Measurements from ENCODE around the gene L3MBTL1. TPM values are rescaled to one million over a fixed set of nuclear protein-coding genes. Genes with fewer than 3 reads are reported as not detected.

Gene L3MBTL1
- 1 to 10 TPM; 5.6 to 6.7 TPM for total RNA-seq

GRCh38 chr20:43507150-43508080 lies at the start of gene L3MBTL1:
L3MBTL1 (plus strand) TSS chr20:43507697; CDS start chr20:43513504, 5,807 bp downstream.
- CTCF ChIA-PET: no interaction called here
- Mint-ChIP-seq H3K36me3 (ENCODE audit: low read depth) (no peaks in the 10 kb centered on the region), H3K4me3 (peak within 1 kb of the TSS; percentile 62), H3K4me1 (ENCODE audit: low read depth) (peaks cover 8% of the 10 kb centered on the region), H3K9me3 (ENCODE audit: insufficient read depth) (no peaks in the 10 kb centered on the region), H3K27me3 (ENCODE audit: low read depth) (peaks cover 42% of the 10 kb centered on the region), H3K27ac (no peak within 1 kb of the TSS)
- ATAC-seq: peak; percentile 64
- no peak for DNase-seq
- POLR2A ChIA-PET: interaction anchor here (0.6 kb wide), 1 partner anchor 327 kb away, joined by 3 read pairs; no protein-coding TSS in a partner anchor

GRCh38 chr20:43458422-43458924 lies 49.0 kb upstream of the L3MBTL1 start:
- H3K9me3 Mint-ChIP-seq (ENCODE audit: insufficient read depth): no peaks in the 10 kb centered on the region
- H3K36me3 Mint-ChIP-seq (ENCODE audit: low read depth): peaks cover 41% of the 10 kb centered on the region
- H3K27ac Mint-ChIP-seq: peak overlapping the region; percentile 99
- POLR2A ChIA-PET: interaction anchor here (0.6 to 3.1 kb wide), 17 partner anchors 8 to 1193 kb away, joined by 3 to 28 read pairs (median 5); partner anchors contain the start of genes ADA and MYBL2
- peak overlapping the region; percentile 92 for H3K4me3 Mint-ChIP-seq
- H3K4me1 Mint-ChIP-seq (ENCODE audit: low read depth): peaks cover 37% of the 10 kb centered on the region
- H3K27me3 Mint-ChIP-seq (ENCODE audit: low read depth): peaks cover 8% of the 10 kb centered on the region
- CTCF ChIA-PET: interaction anchor here (1.1 to 2.3 kb wide), 2 partner anchors 9 to 80 kb away, joined by 3 to 20 read pairs; no protein-coding TSS in a partner anchor
- DNase-seq (no peak), ATAC-seq (no peak)

- H3K9me3 Mint-ChIP-seq (ENCODE audit: insufficient read depth): no peaks in the 10 kb centered on the region
- ChIA-PET POLR2A (interaction anchor here (1.0 to 2.0 kb wide), 4 partner anchors 16 to 292 kb away, joined by 3 to 11 read pairs (median 6); no protein-coding TSS in a partner anchor), CTCF (interaction anchor here (1.1 to 2.3 kb wide), 2 partner anchors 10 to 79 kb away, joined by 3 to 20 read pairs; no protein-coding TSS in a partner anchor)
- ATAC-seq (no peak), DNase-seq (peak; percentile 46)
- peaks cover 49% of the 10 kb centered on the region for H3K36me3 Mint-ChIP-seq (ENCODE audit: low read depth)
- H3K27me3 Mint-ChIP-seq (ENCODE audit: low read depth): peaks cover 7% of the 10 kb centered on the region
- H3K4me1 Mint-ChIP-seq (ENCODE audit: low read depth): peaks cover 40% of the 10 kb centered on the region
- peak overlapping the region; percentile 92 for H3K4me3 Mint-ChIP-seq
- peak overlapping the region; percentile 73 for H3K27ac Mint-ChIP-seq
Measured at GRCh38 chr20:43459022-43459942, 48.2 kb upstream of the L3MBTL1 start.

- DNase-seq: no peak
- H3K9me3 Mint-ChIP-seq (ENCODE audit: insufficient read depth): no peaks in the 10 kb centered on the region
- H3K27ac Mint-ChIP-seq: peak overlapping the region; percentile 49
- no peak for ATAC-seq
- peaks cover 58% of the 10 kb centered on the region for H3K36me3 Mint-ChIP-seq (ENCODE audit: low read depth)
- peak overlapping the region; percentile 31 for H3K4me3 Mint-ChIP-seq
- peaks cover 40% of the 10 kb centered on the region for H3K4me1 Mint-ChIP-seq (ENCODE audit: low read depth)
- ChIA-PET CTCF (no interaction called here), POLR2A (no interaction called here)
- H3K27me3 Mint-ChIP-seq (ENCODE audit: low read depth): peaks cover 3% of the 10 kb centered on the region
Measured at GRCh38 chr20:43460172-43460829, 47.2 kb upstream of the L3MBTL1 start.

GRCh38 chr20:43460830-43461200 lies 46.7 kb upstream of the L3MBTL1 start:
- CTCF ChIA-PET: no interaction called here
- DNase-seq: no peak
- no peak overlapping the region for H3K4me3 Mint-ChIP-seq

GRCh38 chr20:43461894-43462659 lies 45.4 kb upstream of the L3MBTL1 start:
- Mint-ChIP-seq H3K4me3 (no peak overlapping the region), H3K9me3 (ENCODE audit: insufficient read depth) (no peaks in the 10 kb centered on the region), H3K4me1 (ENCODE audit: low read depth) (peaks cover 30% of the 10 kb centered on the region), H3K36me3 (ENCODE audit: low read depth) (peaks cover 73% of the 10 kb centered on the region), H3K27ac (no peak overlapping the region), H3K27me3 (ENCODE audit: low read depth) (no peaks in the 10 kb centered on the region)
- ChIA-PET POLR2A (no interaction called here), CTCF (interaction anchor here (0.5 kb wide), 1 partner anchor 1544 kb away, joined by 3 read pairs; no protein-coding TSS in a partner anchor)
- DNase-seq (no peak), ATAC-seq (no peak)

More at GRCh38 chr20:43460830-43461200, 46.7 kb upstream of the L3MBTL1 start:
- peaks cover 63% of the 10 kb centered on the region for H3K36me3 Mint-ChIP-seq (ENCODE audit: low read depth)
- peaks cover 1% of the 10 kb centered on the region for H3K27me3 Mint-ChIP-seq (ENCODE audit: low read depth)
- H3K27ac Mint-ChIP-seq: peak overlapping the region; percentile 49
- H3K4me1 Mint-ChIP-seq (ENCODE audit: low read depth): peaks cover 39% of the 10 kb centered on the region
- ATAC-seq: no peak
- POLR2A ChIA-PET: no interaction called here
- no peaks in the 10 kb centered on the region for H3K9me3 Mint-ChIP-seq (ENCODE audit: insufficient read depth)

- no peaks in the 10 kb centered on the region for H3K9me3 Mint-ChIP-seq (ENCODE audit: insufficient read depth)
- H3K27me3 Mint-ChIP-seq (ENCODE audit: low read depth): no peaks in the 10 kb centered on the region
- H3K27ac Mint-ChIP-seq: no peak overlapping the region
- ATAC-seq: no peak
- CTCF ChIA-PET: no interaction called here
- no peak overlapping the region for H3K4me3 Mint-ChIP-seq
- POLR2A ChIA-PET: no interaction called here
- H3K4me1 Mint-ChIP-seq (ENCODE audit: low read depth): peaks cover 30% of the 10 kb centered on the region
- no peak for DNase-seq
- H3K36me3 Mint-ChIP-seq (ENCODE audit: low read depth): peaks cover 75% of the 10 kb centered on the region
Measured at GRCh38 chr20:43462660-43463526, 44.6 kb upstream of the L3MBTL1 start.

GRCh38 chr20:43463527-43464218 lies 43.8 kb upstream of the L3MBTL1 start:
- DNase-seq: no peak
- Mint-ChIP-seq H3K9me3 (ENCODE audit: insufficient read depth) (no peaks in the 10 kb centered on the region), H3K27me3 (ENCODE audit: low read depth) (no peaks in the 10 kb centered on the region), H3K36me3 (ENCODE audit: low read depth) (peaks cover 75% of the 10 kb centered on the region), H3K4me3 (no peak overlapping the region), H3K27ac (no peak overlapping the region), H3K4me1 (ENCODE audit: low read depth) (peaks cover 30% of the 10 kb centered on the region)
- POLR2A ChIA-PET: no interaction called here
- CTCF ChIA-PET: no interaction called here
- no peak for ATAC-seq

- no peak for ATAC-seq
Measured at GRCh38 chr20:43464219-43464790, 43.2 kb upstream of the L3MBTL1 start.

More at GRCh38 chr20:43464219-43464790, 43.2 kb upstream of the L3MBTL1 start:
- Mint-ChIP-seq H3K27ac (no peak overlapping the region), H3K9me3 (ENCODE audit: insufficient read depth) (no peaks in the 10 kb centered on the region), H3K4me1 (ENCODE audit: low read depth) (peaks cover 25% of the 10 kb centered on the region), H3K36me3 (ENCODE audit: low read depth) (peaks cover 69% of the 10 kb centered on the region), H3K4me3 (no peak overlapping the region), H3K27me3 (ENCODE audit: low read depth) (no peaks in the 10 kb centered on the region)
- POLR2A ChIA-PET: no interaction called here
- DNase-seq: no peak
- CTCF ChIA-PET: no interaction called here

Measured in activated CD8-positive, alpha-beta T cell treated with anti-CD3 and anti-CD28 coated beads, Interleukin-2, amount 10 ng/mL, durations not matched to agents 7 days and 5 days (primary cell).